Common myeloid progenitor, CD34-positive (primary cell): ENCODE results near the gene KCNIP4.

ENCODE experiments used
- CTCF ChIA-PET: fragments of 350-600 bp; sonication (Branson Sonifier 250); formaldehyde crosslinking; loops from one replicate; lab custom pipeline; 2021; ENCODE audit warnings: antibody characterized with exemption; lab: Charles Lee
- POLR2A ChIA-PET: fragments of 350-600 bp; sonication (Branson Sonifier 250); formaldehyde crosslinking; loops from one replicate; lab custom pipeline; 2021; ENCODE audit warnings: antibody characterized with exemption; lab: Charles Lee
- DNase-seq, 3 donors: peaks; one replicate each; pipeline versions ENCODE4 v3.0.0 to v3.0.0-alpha.2; 2013
- H3K27ac ChIP-seq, 2 experiments: 1 replicate in 1 of 2; 2 replicates in 1 of 2; pipeline ENCODE4 v1.7.0; 2013; ENCODE audit warnings: inconsistent platforms in 2 of 2, low read length in 2 of 2, mild to moderate bottlenecking in 2 of 2, low read depth in 1 of 2, moderate library complexity in 1 of 2; ENCODE audit not compliant: severe bottlenecking in 2 of 2, insufficient read depth in 1 of 2, poor library complexity in 1 of 2
- H3K27me3 ChIP-seq, 5 experiments: replicated peaks in 2 of 5; 1 replicate in 3 of 5; 2 replicates in 2 of 5; pipeline versions ENCODE4 v1.6.1 to v1.7.0; 2013; ENCODE audit warnings: low read length in 4 of 5, mild to moderate bottlenecking in 2 of 5, moderate library complexity in 2 of 5, inconsistent platforms in 1 of 5; ENCODE audit not compliant: insufficient read depth in 5 of 5, control insufficient read depth in 4 of 5
- H3K36me3 ChIP-seq, 4 experiments: 1 replicate in 2 of 4; 2 replicates in 2 of 4; pipeline versions ENCODE4 v1.6.1 to v1.7.0; 2013; ENCODE audit warnings: low read length in 3 of 4, control low read depth in 1 of 4, mild to moderate bottlenecking in 1 of 4; ENCODE audit not compliant: control insufficient read depth in 4 of 4, insufficient read depth in 4 of 4
- H3K4me1 ChIP-seq, 4 experiments: 1 replicate in 3 of 4; 2 replicates in 1 of 4; pipeline versions ENCODE4 v1.6.1 to v1.7.1; 2013; ENCODE audit warnings: low read length in 3 of 4, mild to moderate bottlenecking in 3 of 4, control low read depth in 1 of 4, inconsistent platforms in 1 of 4, moderate library complexity in 1 of 4; ENCODE audit not compliant: control insufficient read depth in 4 of 4, insufficient read depth in 4 of 4; ENCODE audit errors: control extremely low read depth in 1 of 4
- H3K4me3 ChIP-seq, 7 experiments: 1 replicate in 4 of 7; 2 replicates in 3 of 7; pipeline versions ENCODE4 v1.5.1 to v1.7.0; 2013; ENCODE audit warnings: mild to moderate bottlenecking in 7 of 7, low read length in 6 of 7, moderate library complexity in 6 of 7, inconsistent platforms in 2 of 7, low read depth in 2 of 7, control low read depth in 1 of 7; ENCODE audit not compliant: insufficient read depth in 4 of 7, control insufficient read depth in 1 of 7; ENCODE audit errors: extremely low read depth in 1 of 7
- H3K9me3 ChIP-seq, 5 experiments: 1 replicate in 4 of 5; 2 replicates in 1 of 5; pipeline versions ENCODE4 v1.6.1 to v1.7.1; 2013; ENCODE audit warnings: low read length in 4 of 5, mild to moderate bottlenecking in 2 of 5, inconsistent platforms in 1 of 5, low read depth in 1 of 5, moderate library complexity in 1 of 5; ENCODE audit not compliant: control insufficient read depth in 4 of 5, insufficient read depth in 2 of 5; ENCODE audit errors: control extremely low read depth in 1 of 5
- WGBS: methylation state at CpG from one replicate; pipeline ENCODE4 v1.1.5; 2013; ENCODE audit not compliant: insufficient coverage; 5-methylcytosine and 5-hydroxymethylcytosine counted together

Gene KCNIP4

GRCh38 chr4:20778896-20779295 is 1169.7 kb downstream of the KCNIP4 start:
- Histone ChIP-seq H3K4me1 (no peaks in the 10 kb centered on the region), H3K27me3 (no peaks in the 10 kb centered on the region), H3K9me3 (peaks cover 0 to 19% (median 1%) of the 10 kb centered on the region in 5 experiments), H3K4me3 (no peak overlapping the region), H3K36me3 (no peaks in the 10 kb centered on the region), H3K27ac (no peak overlapping the region)
- 100% methylated on average over 1 of the region's 1 CpG for WGBS
- CTCF ChIA-PET = no interaction called here
- POLR2A ChIA-PET = no interaction called here
- no peak for DNase-seq

- DNase-seq = peak; percentile 21 to 60 (median 31)
- WGBS = 31% methylated on average over 10 of the region's 14 CpGs
- Histone ChIP-seq H3K9me3 (peaks cover 0 to 2% (median 0%) of the 10 kb centered on the region in 5 experiments), H3K36me3 (no peaks in the 10 kb centered on the region), H3K4me3 (no peak overlapping the region), H3K27me3 (peaks cover 0 to 4% (median 0%) of the 10 kb centered on the region in 5 experiments), H3K27ac (no peak overlapping the region), H3K4me1 (peaks cover 0 to 2% (median 0%) of the 10 kb centered on the region in 4 experiments)
- ChIA-PET CTCF (interaction anchor here (0.6 to 2.0 kb wide), 11 partner anchors 9 to 1012 kb away, joined by 3 to 10 read pairs (median 5); no protein-coding TSS in a partner anchor), POLR2A (no interaction called here)
Measured at GRCh38 chr4:20773144-20773997, 1175.2 kb downstream of the KCNIP4 start.

GRCh38 chr4:20764366-20764992 is 1184.1 kb downstream of the KCNIP4 start:
- CTCF ChIA-PET = interaction anchor here (0.6 kb wide), 1 partner anchor 310 kb away, joined by 3 read pairs; no protein-coding TSS in a partner anchor
- Histone ChIP-seq H3K27ac (no peak overlapping the region), H3K36me3 (no peaks in the 10 kb centered on the region), H3K4me3 (no peak overlapping the region), H3K4me1 (no peaks in the 10 kb centered on the region), H3K9me3 (no peaks in the 10 kb centered on the region), H3K27me3 (no peaks in the 10 kb centered on the region)
- POLR2A ChIA-PET = no interaction called here
- DNase-seq = no peak
- WGBS = 100% methylated on average over 4 of the region's 13 CpGs

GRCh38 chr4:20761826-20762225 is 1186.7 kb downstream of the KCNIP4 start:
- Histone ChIP-seq H3K4me1 (no peaks in the 10 kb centered on the region), H3K27me3 (no peaks in the 10 kb centered on the region), H3K4me3 (no peak overlapping the region), H3K9me3 (no peaks in the 10 kb centered on the region), H3K36me3 (no peaks in the 10 kb centered on the region), H3K27ac (no peak overlapping the region)
- ChIA-PET POLR2A (no interaction called here), CTCF (interaction anchor here (2.2 kb wide), 1 partner anchor 12 kb away, joined by 10 read pairs; no protein-coding TSS in a partner anchor)
- no peak for DNase-seq
- WGBS = no CpG with 5 or more reads among the region's 1 CpG

- H3K27me3 ChIP-seq = no peaks in the 10 kb centered on the region
- ChIA-PET CTCF (interaction anchor here (2.2 kb wide), 1 partner anchor 12 kb away, joined by 10 read pairs; no protein-coding TSS in a partner anchor), POLR2A (no interaction called here)
- no peaks in the 10 kb centered on the region for H3K9me3 ChIP-seq
- H3K4me3 ChIP-seq = no peak overlapping the region
- H3K27ac ChIP-seq = no peak overlapping the region
- no peaks in the 10 kb centered on the region for H3K36me3 ChIP-seq
- H3K4me1 ChIP-seq = no peaks in the 10 kb centered on the region
- no peak for DNase-seq
Measured at GRCh38 chr4:20761382-20761781, 1187.2 kb downstream of the KCNIP4 start.

GRCh38 chr4:20760053-20760452 is 1188.5 kb downstream of the KCNIP4 start:
- no peaks in the 10 kb centered on the region for H3K36me3 ChIP-seq
- H3K27ac ChIP-seq = no peak overlapping the region
- CTCF ChIA-PET = no interaction called here
- no peaks in the 10 kb centered on the region for H3K9me3 ChIP-seq
- 100% methylated on average over 1 of the region's 2 CpGs for WGBS
- H3K4me3 ChIP-seq = no peak overlapping the region
- no peaks in the 10 kb centered on the region for H3K27me3 ChIP-seq
- DNase-seq = peak in 1 of 3 donors; percentile 1
- POLR2A ChIA-PET = no interaction called here
- no peaks in the 10 kb centered on the region for H3K4me1 ChIP-seq

- Histone ChIP-seq H3K27ac (no peak overlapping the region), H3K4me3 (no peak overlapping the region), H3K9me3 (no peaks in the 10 kb centered on the region), H3K27me3 (no peaks in the 10 kb centered on the region), H3K36me3 (peaks cover 0 to 4% (median 2%) of the 10 kb centered on the region in 4 experiments), H3K4me1 (no peaks in the 10 kb centered on the region)
- 100% methylated on average over 1 of the region's 1 CpG for WGBS
- POLR2A ChIA-PET = no interaction called here
- CTCF ChIA-PET = no interaction called here
- DNase-seq = no peak
Measured at GRCh38 chr4:20754036-20754435, 1194.5 kb downstream of the KCNIP4 start.
